ENCODE data around the gene SETD3. TPM values are rescaled to one million over a fixed set of nuclear protein-coding genes. Genes with fewer than 3 reads are reported as not detected.

The SETD3 gene
- total and polyA plus RNA-seq, 2 of the 8 experiments (the other 6 are each of a cell fraction or from before 2014, with no cell fraction given): 24.0 to 64.0 TPM

- TF ChIP-seq, protein P1, sequence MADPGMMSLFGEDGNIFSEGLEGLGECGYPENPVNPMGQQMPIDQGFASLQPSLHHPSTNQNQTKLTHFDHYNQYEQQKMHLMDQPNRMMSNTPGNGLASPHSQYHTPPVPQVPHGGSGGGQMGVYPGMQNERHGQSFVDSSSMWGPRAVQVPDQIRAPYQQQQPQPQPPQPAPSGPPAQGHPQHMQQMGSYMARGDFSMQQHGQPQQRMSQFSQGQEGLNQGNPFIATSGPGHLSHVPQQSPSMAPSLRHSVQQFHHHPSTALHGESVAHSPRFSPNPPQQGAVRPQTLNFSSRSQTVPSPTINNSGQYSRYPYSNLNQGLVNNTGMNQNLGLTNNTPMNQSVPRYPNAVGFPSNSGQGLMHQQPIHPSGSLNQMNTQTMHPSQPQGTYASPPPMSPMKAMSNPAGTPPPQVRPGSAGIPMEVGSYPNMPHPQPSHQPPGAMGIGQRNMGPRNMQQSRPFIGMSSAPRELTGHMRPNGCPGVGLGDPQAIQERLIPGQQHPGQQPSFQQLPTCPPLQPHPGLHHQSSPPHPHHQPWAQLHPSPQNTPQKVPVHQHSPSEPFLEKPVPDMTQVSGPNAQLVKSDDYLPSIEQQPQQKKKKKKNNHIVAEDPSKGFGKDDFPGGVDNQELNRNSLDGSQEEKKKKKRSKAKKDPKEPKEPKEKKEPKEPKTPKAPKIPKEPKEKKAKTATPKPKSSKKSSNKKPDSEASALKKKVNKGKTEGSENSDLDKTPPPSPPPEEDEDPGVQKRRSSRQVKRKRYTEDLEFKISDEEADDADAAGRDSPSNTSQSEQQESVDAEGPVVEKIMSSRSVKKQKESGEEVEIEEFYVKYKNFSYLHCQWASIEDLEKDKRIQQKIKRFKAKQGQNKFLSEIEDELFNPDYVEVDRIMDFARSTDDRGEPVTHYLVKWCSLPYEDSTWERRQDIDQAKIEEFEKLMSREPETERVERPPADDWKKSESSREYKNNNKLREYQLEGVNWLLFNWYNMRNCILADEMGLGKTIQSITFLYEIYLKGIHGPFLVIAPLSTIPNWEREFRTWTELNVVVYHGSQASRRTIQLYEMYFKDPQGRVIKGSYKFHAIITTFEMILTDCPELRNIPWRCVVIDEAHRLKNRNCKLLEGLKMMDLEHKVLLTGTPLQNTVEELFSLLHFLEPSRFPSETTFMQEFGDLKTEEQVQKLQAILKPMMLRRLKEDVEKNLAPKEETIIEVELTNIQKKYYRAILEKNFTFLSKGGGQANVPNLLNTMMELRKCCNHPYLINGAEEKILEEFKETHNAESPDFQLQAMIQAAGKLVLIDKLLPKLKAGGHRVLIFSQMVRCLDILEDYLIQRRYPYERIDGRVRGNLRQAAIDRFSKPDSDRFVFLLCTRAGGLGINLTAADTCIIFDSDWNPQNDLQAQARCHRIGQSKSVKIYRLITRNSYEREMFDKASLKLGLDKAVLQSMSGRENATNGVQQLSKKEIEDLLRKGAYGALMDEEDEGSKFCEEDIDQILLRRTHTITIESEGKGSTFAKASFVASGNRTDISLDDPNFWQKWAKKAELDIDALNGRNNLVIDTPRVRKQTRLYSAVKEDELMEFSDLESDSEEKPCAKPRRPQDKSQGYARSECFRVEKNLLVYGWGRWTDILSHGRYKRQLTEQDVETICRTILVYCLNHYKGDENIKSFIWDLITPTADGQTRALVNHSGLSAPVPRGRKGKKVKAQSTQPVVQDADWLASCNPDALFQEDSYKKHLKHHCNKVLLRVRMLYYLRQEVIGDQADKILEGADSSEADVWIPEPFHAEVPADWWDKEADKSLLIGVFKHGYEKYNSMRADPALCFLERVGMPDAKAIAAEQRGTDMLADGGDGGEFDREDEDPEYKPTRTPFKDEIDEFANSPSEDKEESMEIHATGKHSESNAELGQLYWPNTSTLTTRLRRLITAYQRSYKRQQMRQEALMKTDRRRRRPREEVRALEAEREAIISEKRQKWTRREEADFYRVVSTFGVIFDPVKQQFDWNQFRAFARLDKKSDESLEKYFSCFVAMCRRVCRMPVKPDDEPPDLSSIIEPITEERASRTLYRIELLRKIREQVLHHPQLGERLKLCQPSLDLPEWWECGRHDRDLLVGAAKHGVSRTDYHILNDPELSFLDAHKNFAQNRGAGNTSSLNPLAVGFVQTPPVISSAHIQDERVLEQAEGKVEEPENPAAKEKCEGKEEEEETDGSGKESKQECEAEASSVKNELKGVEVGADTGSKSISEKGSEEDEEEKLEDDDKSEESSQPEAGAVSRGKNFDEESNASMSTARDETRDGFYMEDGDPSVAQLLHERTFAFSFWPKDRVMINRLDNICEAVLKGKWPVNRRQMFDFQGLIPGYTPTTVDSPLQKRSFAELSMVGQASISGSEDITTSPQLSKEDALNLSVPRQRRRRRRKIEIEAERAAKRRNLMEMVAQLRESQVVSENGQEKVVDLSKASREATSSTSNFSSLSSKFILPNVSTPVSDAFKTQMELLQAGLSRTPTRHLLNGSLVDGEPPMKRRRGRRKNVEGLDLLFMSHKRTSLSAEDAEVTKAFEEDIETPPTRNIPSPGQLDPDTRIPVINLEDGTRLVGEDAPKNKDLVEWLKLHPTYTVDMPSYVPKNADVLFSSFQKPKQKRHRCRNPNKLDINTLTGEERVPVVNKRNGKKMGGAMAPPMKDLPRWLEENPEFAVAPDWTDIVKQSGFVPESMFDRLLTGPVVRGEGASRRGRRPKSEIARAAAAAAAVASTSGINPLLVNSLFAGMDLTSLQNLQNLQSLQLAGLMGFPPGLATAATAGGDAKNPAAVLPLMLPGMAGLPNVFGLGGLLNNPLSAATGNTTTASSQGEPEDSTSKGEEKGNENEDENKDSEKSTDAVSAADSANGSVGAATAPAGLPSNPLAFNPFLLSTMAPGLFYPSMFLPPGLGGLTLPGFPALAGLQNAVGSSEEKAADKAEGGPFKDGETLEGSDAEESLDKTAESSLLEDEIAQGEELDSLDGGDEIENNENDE (IDR thresholded peaks at IDR 0.05; ENCODE audit: insufficient replicate concordance, low read length): no peak
- TF ChIP-seq, protein P2, sequence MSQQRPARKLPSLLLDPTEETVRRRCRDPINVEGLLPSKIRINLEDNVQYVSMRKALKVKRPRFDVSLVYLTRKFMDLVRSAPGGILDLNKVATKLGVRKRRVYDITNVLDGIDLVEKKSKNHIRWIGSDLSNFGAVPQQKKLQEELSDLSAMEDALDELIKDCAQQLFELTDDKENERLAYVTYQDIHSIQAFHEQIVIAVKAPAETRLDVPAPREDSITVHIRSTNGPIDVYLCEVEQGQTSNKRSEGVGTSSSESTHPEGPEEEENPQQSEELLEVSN (IDR thresholded peaks at IDR 0.05): no peak
- no peak for TF ChIP-seq HDAC6 (IDR thresholded peaks at IDR 0.05; ENCODE audit: low read depth, low read length)
- TF ChIP-seq SRF (IDR thresholded peaks at IDR 0.05; ENCODE audit: low read depth, low read length): no peak
- no peak for TF ChIP-seq CREB1 (IDR thresholded peaks at IDR 0.05)
- no peak for TF ChIP-seq GTF2F1 (IDR thresholded peaks at IDR 0.05; ENCODE audit: borderline replicate concordance, low read depth, low read length)
- TF ChIP-seq BRCA1 (IDR thresholded peaks at IDR 0.05; ENCODE audit: low read depth, low read length): no peak
- TF ChIP-seq RNF2 (IDR thresholded peaks at IDR 0.05; ENCODE audit: borderline replicate concordance, low read depth, low read length, missing control alignments, poor library complexity, severe bottlenecking): no peak
- no peak for TF ChIP-seq SAP30 (IDR thresholded peaks at IDR 0.05; ENCODE audit: insufficient read depth, insufficient replicate concordance, low read length)
Measured at GRCh38 chr14:99422228-99423010, 58.2 kb downstream of the SETD3 start (continued).

Measured in H1 (cell line).